Measurements from ENCODE around the gene SLC4A3.
"Not testable (repeated sequence)": the region's sequence is repeated elsewhere in the genome, so short reads cannot be mapped to it uniquely, and the experiment has no call there.

The SLC4A3 gene

GRCh38 chr2:219648176-219648575, 20.7 kb downstream of the SLC4A3 start:
- H4K20me1 ChIP-seq (ENCODE audit: insufficient read depth), result no peaks in the 10 kb centered on the region

GRCh38 chr2:219648963-219649362, 21.5 kb downstream of the SLC4A3 start:
- Histone ChIP-seq H2AFZ (ENCODE audit: low read depth) (no peak overlapping the region), H3K36me3 (ENCODE audit: insufficient read depth) (no peaks in the 10 kb centered on the region), H3K79me2 (ENCODE audit: insufficient read depth, low read depth) (no peaks in the 10 kb centered on the region), H4K20me1 (ENCODE audit: insufficient read depth) (no peaks in the 10 kb centered on the region), H3K4me1 (ENCODE audit: low read depth, poor library complexity, severe bottlenecking) (no peaks in the 10 kb centered on the region), H3K27ac (no peak overlapping the region), H3K27me3 (ENCODE audit: insufficient read depth, low read depth) (no peaks in the 10 kb centered on the region), H3K4me2 (no peak overlapping the region), H3K9ac (no peak overlapping the region), H3K4me3 (IDR thresholded peaks at IDR 0.05; ENCODE audit: insufficient read depth, low read depth, low read length) (no peak overlapping the region)
- no peak for TF ChIP-seq CTCF (conservative IDR thresholded peaks at IDR 0.05; ENCODE audit: low read depth, low read length)

More at GRCh38 chr2:219648176-219648575, 20.7 kb downstream of the SLC4A3 start:
- no peak overlapping the region for H2AFZ ChIP-seq (ENCODE audit: low read depth)
- no peak overlapping the region for H3K4me2 ChIP-seq
- H3K27me3 ChIP-seq (ENCODE audit: insufficient read depth, low read depth), result no peaks in the 10 kb centered on the region
- H3K27ac ChIP-seq, result no peak overlapping the region
- H3K4me1 ChIP-seq (ENCODE audit: low read depth, poor library complexity, severe bottlenecking), result no peaks in the 10 kb centered on the region
- H3K79me2 ChIP-seq (ENCODE audit: insufficient read depth, low read depth), result no peaks in the 10 kb centered on the region
- no peaks in the 10 kb centered on the region for H3K36me3 ChIP-seq (ENCODE audit: insufficient read depth)
- no peak for TF ChIP-seq CTCF (conservative IDR thresholded peaks at IDR 0.05; ENCODE audit: low read depth, low read length)
- H3K9ac ChIP-seq, result no peak overlapping the region
- H3K4me3 ChIP-seq (IDR thresholded peaks at IDR 0.05; ENCODE audit: insufficient read depth, low read depth, low read length), result no peak overlapping the region

GRCh38 chr2:219650426-219651248, 23.2 kb downstream of the SLC4A3 start:
- Histone ChIP-seq H3K27ac (no peak overlapping the region), H3K36me3 (ENCODE audit: insufficient read depth) (no peaks in the 10 kb centered on the region), H3K9ac (no peak overlapping the region), H3K4me2 (no peak overlapping the region), H4K20me1 (ENCODE audit: insufficient read depth) (no peaks in the 10 kb centered on the region), H2AFZ (ENCODE audit: low read depth) (no peak overlapping the region), H3K27me3 (ENCODE audit: insufficient read depth, low read depth) (no peaks in the 10 kb centered on the region), H3K4me1 (ENCODE audit: low read depth, poor library complexity, severe bottlenecking) (no peaks in the 10 kb centered on the region), H3K4me3 (IDR thresholded peaks at IDR 0.05; ENCODE audit: insufficient read depth, low read depth, low read length) (no peak overlapping the region), H3K79me2 (ENCODE audit: insufficient read depth, low read depth) (no peaks in the 10 kb centered on the region)
- no peak for TF ChIP-seq CTCF (conservative IDR thresholded peaks at IDR 0.05; ENCODE audit: low read depth, low read length)

- not testable (repeated sequence) for H3K27me3 ChIP-seq (ENCODE audit: insufficient read depth, low read depth); H2AFZ ChIP-seq (ENCODE audit: low read depth); H3K4me2 ChIP-seq; H3K27ac ChIP-seq; H3K4me1 ChIP-seq (ENCODE audit: low read depth, poor library complexity, severe bottlenecking); H4K20me1 ChIP-seq (ENCODE audit: insufficient read depth); H3K4me3 ChIP-seq (IDR thresholded peaks at IDR 0.05; ENCODE audit: insufficient read depth, low read depth, low read length); H3K9ac ChIP-seq; H3K36me3 ChIP-seq (ENCODE audit: insufficient read depth); H3K79me2 ChIP-seq (ENCODE audit: insufficient read depth, low read depth)
Measured at GRCh38 chr2:219651656-219652055, 24.2 kb downstream of the SLC4A3 start.

GRCh38 chr2:219656526-219656925, 29.1 kb downstream of the SLC4A3 start:
- H2AFZ ChIP-seq (ENCODE audit: low read depth), result no peak overlapping the region
- H3K36me3 ChIP-seq (ENCODE audit: insufficient read depth), result no peaks in the 10 kb centered on the region
- H4K20me1 ChIP-seq (ENCODE audit: insufficient read depth), result no peaks in the 10 kb centered on the region
- H3K27ac ChIP-seq, result no peak overlapping the region
- H3K4me3 ChIP-seq (IDR thresholded peaks at IDR 0.05; ENCODE audit: insufficient read depth, low read depth, low read length), result no peak overlapping the region
- TF ChIP-seq CTCF (conservative IDR thresholded peaks at IDR 0.05; ENCODE audit: low read depth, low read length), result no peak
- no peaks in the 10 kb centered on the region for H3K27me3 ChIP-seq (ENCODE audit: insufficient read depth, low read depth)
- no peaks in the 10 kb centered on the region for H3K4me1 ChIP-seq (ENCODE audit: low read depth, poor library complexity, severe bottlenecking)
- no peak overlapping the region for H3K4me2 ChIP-seq
- no peak overlapping the region for H3K9ac ChIP-seq
- no peaks in the 10 kb centered on the region for H3K79me2 ChIP-seq (ENCODE audit: insufficient read depth, low read depth)

Data from KMS-11 (cell line).